Cardiac fibroblast (primary cell): ENCODE results near the gene PHAF1.
A peak's percentile ranks its signal among the peaks of the same experiment; 100 is the strongest.

Experiments
- DNase-seq, 2 donors: peaks; one replicate each; pipeline versions ENCODE4 v3.0.0 to v3.0.0-alpha.2; 2010; ENCODE audit warnings: low read depth in 2 of 2
- H3K4me3 ChIP-seq, 2 donors: replicated peaks in 1 of 2; 1 replicate in 1 of 2; 2 replicates in 1 of 2; pipeline ENCODE4 v1.5.1; 2011; ENCODE audit warnings: low read depth in 2 of 2, low read length in 2 of 2, mild to moderate bottlenecking in 2 of 2, moderate library complexity in 1 of 2
- TF ChIP-seq, protein P1 (sequence below): IDR thresholded peaks from one replicate; pipeline ENCODE4 v1.5.1; 2011; ENCODE audit warnings: low read depth, mild to moderate bottlenecking, low read length, inconsistent platforms

The PHAF1 gene

DNA sequence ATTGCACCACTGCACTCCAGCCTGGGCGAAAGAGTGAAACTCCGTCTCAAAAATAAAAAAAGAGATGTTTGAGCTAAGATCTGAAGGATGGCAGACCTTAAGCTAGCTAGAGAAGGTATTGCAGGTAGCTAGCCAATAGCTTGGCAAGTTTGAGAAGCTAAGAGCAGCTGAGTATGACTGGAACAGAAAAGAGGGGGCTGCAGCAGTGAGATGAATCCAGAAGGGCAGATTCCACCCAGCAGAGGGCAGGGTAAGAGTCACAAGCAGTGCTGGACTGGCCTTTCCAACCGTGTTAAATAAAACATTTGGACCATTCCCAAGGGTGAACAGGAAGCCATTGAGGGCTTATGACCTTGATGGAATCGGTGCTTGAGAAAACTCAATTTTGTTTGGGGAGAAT, 5.7 kb upstream of the PHAF1 start:
- TF ChIP-seq, protein P1, sequence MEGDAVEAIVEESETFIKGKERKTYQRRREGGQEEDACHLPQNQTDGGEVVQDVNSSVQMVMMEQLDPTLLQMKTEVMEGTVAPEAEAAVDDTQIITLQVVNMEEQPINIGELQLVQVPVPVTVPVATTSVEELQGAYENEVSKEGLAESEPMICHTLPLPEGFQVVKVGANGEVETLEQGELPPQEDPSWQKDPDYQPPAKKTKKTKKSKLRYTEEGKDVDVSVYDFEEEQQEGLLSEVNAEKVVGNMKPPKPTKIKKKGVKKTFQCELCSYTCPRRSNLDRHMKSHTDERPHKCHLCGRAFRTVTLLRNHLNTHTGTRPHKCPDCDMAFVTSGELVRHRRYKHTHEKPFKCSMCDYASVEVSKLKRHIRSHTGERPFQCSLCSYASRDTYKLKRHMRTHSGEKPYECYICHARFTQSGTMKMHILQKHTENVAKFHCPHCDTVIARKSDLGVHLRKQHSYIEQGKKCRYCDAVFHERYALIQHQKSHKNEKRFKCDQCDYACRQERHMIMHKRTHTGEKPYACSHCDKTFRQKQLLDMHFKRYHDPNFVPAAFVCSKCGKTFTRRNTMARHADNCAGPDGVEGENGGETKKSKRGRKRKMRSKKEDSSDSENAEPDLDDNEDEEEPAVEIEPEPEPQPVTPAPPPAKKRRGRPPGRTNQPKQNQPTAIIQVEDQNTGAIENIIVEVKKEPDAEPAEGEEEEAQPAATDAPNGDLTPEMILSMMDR, result peak; percentile 48
- peak; percentile 49 to 54 for DNase-seq
- H3K4me3 ChIP-seq, result no peak overlapping the region

DNA sequence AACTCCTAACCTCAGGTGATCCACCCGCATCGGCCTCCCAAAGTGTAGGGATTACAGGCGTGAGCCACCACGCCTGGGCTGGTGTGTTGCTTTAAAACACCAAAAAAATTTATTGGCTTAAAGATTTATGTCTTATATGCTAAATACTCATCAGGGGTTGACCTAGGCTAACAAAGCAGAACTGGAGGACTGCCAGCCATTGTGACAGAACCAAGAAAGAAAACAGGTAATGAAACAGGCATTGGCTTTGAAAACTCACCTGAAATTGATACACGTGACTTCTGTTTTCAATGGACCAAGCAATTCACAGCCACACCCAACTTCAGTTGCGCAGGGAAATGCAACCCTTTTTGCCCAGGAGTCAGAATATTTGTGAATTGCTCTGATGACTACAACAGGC, 4.9 kb upstream of the PHAF1 start:
- TF ChIP-seq, protein P1, result no peak
- no peak overlapping the region for H3K4me3 ChIP-seq
- no peak for DNase-seq

DNA sequence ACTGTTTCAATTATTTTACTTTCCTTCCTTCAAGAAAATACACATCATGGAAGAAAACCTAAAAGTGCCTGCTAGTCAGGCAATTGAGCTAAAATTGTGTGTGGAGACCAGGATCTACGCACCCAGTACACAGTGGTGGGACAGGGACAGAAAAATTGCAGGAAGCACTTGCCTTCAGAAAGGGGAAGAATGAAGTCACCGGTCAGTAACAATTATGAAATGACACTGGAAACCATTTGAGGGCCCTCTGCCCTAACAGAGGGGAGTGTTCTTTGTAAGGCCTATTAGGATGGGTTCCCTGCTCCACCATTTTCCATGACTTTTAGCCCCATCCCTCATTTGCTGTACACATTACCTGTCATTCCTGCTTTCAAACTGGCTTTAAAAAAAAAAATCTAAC, 4.5 kb upstream of the PHAF1 start:
- TF ChIP-seq, protein P1, result no peak
- H3K4me3 ChIP-seq, result no peak overlapping the region
- no peak for DNase-seq

DNA sequence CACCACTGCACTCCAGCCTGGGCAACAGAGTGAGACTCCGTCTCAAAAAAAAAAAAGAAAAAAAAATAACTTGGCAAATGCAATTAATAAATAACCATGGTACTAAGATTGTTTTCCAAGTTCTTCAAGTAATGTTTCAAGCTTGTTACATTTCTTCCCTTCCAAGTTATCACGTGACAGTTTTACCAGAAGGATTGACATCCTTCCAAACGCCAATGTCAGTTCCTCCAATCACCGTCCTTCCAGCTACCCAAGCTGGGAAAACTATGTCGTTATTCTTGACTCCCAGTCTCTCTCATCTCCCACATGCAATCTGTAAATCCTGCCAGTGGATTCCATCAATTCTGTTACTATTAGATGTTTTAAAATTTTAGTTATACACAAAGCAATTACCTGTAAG, 3.9 kb upstream of the PHAF1 start:
- TF ChIP-seq, protein P1, result no peak
- no peak for DNase-seq
- H3K4me3 ChIP-seq, result no peak overlapping the region

DNA sequence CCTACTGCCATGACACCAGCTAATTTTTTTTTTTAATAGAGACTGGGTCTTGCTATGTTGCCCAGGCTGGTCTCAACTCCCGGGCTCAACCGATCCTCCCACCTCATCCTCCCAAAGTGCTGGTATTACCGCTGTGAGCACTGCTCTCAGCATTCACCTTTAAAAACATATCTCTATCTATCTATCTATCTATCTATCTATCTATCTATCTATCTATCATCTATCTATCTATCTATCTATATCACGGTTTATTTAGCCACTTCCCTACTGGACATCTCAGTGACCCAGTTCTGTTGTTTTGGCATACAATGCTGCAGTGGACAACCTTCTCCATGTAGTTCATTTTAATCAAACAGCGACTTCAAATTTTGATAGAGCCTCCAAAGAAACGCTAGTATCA, 1.3 kb upstream of the PHAF1 start:
- no peak overlapping the region for H3K4me3 ChIP-seq
- no peak for DNase-seq
- TF ChIP-seq, protein P1, result no peak

DNA sequence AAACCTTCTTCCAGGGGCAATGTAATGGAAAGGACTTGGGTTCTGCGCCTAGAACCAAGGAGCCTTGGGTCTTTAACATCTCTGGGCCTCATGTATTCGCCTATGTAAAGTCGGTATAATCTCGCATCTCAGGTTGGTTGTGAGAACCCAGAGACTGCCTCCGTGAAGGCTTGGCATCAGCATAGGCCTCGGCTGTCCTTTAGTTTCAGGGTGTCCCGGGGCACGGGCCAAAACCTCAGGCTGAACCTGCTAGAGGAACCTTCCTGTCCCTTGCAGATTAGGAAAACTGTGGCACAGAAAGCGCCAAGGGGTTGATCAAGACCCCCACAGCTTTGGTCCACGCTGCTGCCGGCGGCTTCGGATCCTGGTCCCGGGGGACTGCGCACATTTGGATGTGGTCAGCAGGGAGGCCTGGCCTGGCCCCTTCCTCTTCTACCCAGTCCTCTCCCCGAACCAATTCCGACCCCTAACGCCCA, 772 bp upstream of the PHAF1 start:
- DNase-seq, result no peak
- TF ChIP-seq, protein P1, result no peak
- peak overlapping the region in 1 of 2 donors; percentile 93 for H3K4me3 ChIP-seq

DNA sequence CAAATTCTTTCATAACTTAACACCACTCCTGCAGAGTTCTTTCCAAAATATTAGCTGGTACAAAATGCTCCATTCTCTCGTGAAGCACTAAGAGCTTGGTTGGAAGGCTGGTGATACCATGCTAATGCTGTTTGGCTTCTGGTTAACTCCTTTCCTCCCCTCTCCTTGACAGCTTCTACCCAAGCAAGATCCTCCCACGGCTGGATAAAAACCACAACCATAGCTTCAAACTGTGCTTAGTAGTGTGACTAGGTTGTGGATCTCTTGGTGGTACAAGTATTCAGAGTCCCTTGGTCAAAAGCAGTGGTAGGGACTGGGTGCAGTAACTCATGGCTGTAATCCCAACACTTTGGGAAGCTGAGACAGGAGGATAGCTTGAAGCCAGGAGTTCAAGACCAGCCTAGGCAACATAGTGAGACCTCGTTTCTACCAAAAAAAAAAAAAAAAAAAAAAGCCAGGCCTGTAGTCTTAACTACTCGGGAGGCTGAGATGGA, 2.3 kb downstream of the PHAF1 start:
- TF ChIP-seq, protein P1, result no peak
- no peak overlapping the region for H3K4me3 ChIP-seq
- no peak for DNase-seq
